Activated T-cell treated with anti-CD3 and anti-CD28 coated beads for 1 hour (primary cell): ENCODE data around the gene CLIP4.
"Not testable (repeated sequence)": the region's sequence is repeated elsewhere in the genome, so short reads cannot be mapped to it uniquely, and the experiment has no call there.

Experiments
- DNase-seq: peaks from one replicate; pipeline ENCODE4 v3.0.0-alpha.2; 2020; ENCODE audit warnings: low read depth

CLIP4 gene, protein sequence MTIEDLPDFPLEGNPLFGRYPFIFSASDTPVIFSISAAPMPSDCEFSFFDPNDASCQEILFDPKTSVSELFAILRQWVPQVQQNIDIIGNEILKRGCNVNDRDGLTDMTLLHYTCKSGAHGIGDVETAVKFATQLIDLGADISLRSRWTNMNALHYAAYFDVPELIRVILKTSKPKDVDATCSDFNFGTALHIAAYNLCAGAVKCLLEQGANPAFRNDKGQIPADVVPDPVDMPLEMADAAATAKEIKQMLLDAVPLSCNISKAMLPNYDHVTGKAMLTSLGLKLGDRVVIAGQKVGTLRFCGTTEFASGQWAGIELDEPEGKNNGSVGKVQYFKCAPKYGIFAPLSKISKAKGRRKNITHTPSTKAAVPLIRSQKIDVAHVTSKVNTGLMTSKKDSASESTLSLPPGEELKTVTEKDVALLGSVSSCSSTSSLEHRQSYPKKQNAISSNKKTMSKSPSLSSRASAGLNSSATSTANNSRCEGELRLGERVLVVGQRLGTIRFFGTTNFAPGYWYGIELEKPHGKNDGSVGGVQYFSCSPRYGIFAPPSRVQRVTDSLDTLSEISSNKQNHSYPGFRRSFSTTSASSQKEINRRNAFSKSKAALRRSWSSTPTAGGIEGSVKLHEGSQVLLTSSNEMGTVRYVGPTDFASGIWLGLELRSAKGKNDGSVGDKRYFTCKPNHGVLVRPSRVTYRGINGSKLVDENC

GRCh38 chr2:29114946-29115609, at the start of gene CLIP4:
Gene CLIP4 (plus strand): TSS chr2:29115415. CDS start chr2:29121389, 5,974 bp downstream.
- peak; percentile 60 for DNase-seq

DNA sequence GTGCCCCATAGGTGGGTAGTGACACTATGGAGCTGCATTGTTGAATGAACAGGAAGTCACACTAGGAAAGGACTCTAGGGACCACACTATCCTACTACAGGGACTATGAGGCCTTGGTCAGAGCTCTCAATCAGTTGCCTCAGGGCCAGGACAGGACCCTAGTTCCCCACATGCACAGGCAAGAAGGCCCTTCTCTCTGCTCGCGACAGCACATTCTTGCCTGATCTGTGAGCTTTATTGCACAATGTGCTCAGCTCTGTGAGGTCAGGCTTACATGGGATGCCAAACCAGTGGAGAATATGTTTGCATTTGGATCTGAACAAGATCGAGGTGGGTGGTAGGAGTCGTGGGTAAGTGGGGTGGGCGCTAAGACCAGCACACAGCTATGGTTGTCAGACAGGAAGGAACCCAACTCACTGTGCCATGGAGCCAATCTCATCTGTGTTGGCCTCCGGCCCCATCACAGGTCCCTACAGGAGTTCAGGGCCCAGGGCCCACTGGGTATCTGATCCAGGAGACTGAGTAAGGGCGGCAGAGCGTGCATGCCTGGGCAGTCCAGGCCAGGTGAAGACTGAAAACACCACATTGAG, 48.8 kb upstream of the CLIP4 start:
- no peak for DNase-seq

DNA sequence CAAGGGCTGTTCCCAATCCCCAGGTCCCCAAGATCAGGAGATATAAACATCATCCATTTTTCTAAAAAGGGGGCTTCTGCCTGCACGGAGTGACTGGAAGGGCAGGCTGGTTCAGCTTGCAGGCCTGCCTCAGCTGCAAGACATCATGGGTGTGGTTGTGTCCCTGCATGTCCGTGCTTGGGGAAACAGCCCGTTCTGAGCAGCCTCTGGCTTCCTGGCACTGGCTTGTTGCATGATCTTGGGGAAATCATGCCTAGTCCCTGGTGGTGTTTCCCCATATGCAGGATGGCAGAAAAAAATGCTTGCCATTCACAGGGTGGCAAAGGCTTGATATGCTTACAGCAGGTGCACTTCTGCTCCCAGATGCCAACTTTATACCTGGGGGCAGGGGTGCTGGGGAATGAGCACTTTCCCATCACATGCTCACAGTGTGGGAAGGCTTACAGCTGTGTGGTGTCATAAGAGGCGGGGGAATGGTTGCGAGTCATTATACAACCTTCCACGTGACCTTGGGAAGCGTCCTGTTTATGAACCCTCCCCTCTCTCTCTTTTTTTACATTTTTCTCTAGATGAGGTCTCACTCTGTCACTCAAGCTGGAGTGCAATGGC, 48.1 kb upstream of the CLIP4 start:
- DNase-seq = no peak

DNA sequence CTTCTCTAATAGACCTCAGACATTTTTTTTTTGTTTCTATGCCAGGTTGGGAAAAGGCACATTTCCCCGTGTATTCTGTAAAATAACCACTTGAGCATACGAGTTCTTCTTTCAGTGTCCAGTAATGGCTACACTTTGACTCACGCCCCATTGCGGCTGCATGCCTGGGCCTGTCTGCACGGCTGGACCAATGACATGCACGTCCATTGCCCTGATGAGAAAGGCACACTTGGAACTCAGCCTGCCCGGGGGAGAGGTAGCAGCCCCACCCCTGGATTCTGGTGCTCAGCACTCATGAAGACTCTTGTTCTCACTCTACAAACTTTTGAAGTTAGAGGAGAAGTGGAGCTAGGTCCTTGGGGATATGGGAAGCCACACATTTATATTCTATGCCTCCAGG, 46.7 kb upstream of the CLIP4 start:
- DNase-seq = no peak

GRCh38 chr2:29070526-29070925, 44.7 kb upstream of the CLIP4 start:
- DNase-seq = no peak

- DNase-seq = no peak
Measured at GRCh38 chr2:29071032-29071975, 43.9 kb upstream of the CLIP4 start.

GRCh38 chr2:29072251-29072650, 43.0 kb upstream of the CLIP4 start:
- DNase-seq = no peak

GRCh38 chr2:29072971-29073725, 42.1 kb upstream of the CLIP4 start:
- no peak for DNase-seq

- DNase-seq = no peak
Measured at GRCh38 chr2:29073933-29074332, 41.3 kb upstream of the CLIP4 start.

DNA sequence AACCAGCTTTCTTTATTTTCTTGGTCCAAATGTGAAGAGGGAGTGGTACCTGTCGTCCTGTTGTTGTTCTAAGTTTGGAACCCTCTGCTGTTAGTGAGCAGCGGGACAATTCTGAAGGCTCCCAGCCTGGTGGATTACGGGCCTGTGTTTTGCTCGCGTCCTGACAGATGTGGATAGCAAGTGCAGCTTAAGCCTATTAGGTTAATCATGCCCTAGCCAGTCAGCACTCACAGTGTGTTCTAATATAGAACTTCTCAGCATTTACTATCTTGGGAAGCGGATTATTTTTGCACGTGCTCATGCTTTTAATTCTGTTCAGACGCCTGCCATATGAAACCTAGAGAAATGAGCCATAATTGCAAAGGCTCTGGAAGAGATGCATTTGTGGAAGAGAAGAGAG, 40.8 kb upstream of the CLIP4 start, which contains the start of gene PCARE:
PCARE (minus strand) TSS at position 113 of the 400 bp plus-strand sequence. CDS start 262 bp downstream, outside the sequence.
- no peak for DNase-seq

DNA sequence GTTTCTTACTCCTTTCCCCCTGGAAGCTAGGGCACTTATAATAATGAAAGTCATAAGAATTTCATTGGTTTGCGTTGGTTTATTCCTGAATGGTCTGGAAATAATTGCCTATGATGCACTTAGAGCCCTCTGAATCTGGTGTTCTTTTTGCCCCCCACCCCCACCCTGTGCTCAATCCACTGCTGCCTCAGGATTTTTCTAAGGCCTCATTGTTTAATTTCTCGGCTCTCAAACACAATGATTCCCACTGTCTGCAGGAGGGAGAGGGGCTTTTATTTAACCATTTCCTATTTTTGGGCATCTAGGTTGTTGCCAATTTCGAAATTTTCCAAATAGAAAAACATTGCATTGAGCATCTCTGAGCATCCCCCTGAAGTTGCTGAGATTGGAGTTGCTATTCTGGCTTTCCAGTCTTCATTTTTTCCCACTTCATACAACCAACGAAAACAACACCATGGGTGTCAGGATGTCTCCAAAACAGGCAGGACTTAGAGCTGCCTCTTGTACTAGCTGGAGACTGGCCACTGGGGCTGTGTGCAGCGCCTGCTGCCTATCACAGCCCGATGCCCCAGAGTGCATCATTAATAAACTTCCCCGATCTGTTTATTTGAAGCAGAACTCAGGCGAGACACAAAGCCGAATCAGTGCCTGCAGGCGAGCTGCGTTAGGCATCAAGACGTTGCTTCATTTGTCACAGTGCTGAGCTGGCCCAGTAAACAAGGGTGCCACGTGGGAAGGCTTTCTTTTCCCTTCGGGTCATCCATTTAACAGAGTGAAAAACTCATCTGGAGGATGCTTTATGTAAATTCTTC, 39.1 kb upstream of the CLIP4 start:
- no peak for DNase-seq

DNA sequence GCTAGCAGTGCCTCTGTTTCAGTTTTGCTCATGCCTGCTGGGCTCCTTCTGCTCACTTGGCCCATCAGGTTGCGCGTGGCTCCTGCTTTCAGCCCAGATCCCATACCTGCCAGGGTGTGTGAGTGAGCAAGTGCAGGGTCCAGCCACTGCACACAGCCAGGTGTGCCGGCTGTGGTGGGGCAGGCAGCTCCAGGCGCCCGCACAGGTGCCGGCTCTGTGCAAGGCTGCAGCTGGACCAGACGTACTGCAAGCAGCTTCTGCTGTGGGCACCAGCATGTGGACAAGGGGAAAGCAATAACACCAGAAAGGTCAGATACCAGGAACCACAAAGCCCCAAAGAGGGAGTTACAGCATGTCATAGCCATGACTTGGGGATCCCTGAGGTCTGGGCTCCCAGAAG, 35.3 kb upstream of the CLIP4 start:
- no peak for DNase-seq

DNA sequence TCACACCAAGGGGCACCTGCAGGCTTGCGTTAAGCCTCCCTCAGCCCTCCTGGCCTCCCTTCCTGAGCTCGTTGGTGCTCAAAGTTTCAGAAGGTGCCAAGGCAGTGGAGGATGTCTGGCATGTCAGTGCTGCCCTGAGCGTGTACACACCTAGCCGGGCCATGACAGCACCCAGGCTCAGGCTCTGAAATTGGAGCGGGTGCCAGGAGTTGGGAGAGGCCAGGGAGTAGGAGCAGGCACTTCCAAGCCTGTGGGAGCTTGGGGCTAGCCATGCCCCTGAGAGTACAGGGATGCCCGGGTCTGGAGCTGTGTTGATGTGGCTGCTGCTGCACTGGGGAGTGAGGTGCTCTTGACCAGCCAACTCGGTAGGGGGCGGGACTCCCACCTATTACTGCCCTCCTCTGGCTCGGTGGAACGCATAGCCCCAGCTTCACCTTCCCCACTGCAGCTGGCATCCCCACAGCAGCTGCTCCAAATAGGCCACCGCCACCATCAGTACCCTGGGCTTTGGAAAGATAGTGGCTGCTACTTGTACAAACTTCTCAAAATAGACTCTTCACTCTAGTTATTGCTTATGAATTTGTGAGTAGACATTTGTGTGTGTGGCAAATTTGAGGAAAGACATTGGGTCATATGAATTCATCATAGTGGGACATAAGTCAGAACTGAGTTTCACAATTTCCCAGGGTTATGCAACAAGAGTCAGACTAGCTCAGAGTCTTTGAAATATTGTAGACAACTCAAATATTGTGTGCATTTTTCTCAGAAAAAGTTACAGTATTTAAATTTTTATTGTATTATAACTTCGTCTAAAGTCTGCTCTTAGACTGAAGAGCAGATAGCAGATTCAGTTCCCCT, 34.1 kb upstream of the CLIP4 start:
- no peak for DNase-seq

GRCh38 chr2:29082804-29083495, 32.3 kb upstream of the CLIP4 start:
- DNase-seq = no peak

DNA sequence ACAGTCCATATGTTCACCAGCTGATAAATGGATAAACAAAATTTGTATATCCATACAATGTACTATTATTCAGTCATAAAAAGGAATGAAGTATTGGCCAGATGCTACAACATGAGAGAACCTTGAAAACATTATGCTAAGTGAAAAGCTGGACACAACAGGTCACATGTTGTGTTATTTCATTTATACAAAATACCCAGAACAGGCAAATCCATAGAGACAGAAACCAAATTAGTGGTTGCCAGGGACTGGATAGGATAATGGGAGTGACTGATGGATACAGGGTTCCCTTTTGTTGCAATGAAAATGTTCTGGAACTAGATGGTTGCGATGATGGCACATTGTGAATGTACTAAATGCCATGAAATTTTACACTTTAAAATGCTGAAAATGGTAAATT, 30.7 kb upstream of the CLIP4 start:
- no peak for DNase-seq

DNA sequence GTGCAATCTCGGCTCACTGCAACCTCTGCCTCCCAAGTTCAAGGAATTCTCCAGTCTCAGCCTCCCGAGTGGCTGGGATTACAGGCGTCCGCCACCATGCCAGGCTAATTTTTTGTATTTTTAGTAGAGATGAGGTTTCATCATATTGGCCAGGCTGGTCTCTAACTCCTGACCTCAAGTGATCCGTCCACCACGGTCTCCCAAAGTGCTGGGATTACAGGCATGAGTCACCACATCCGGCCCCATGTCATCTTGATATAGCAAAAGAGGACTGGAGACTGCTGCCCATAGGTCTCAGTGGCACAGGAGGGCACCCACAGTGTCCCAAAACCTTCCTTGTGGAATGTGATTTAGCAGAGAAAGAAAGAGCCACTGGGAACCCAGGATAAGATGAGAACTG, 24.9 kb upstream of the CLIP4 start:
- not testable (repeated sequence) for DNase-seq

- DNase-seq = no peak
Measured at GRCh38 chr2:29096969-29097368, 18.2 kb upstream of the CLIP4 start.

- DNase-seq = no peak
Measured at GRCh38 chr2:29097569-29097968, 17.6 kb upstream of the CLIP4 start.
